Stimulated activated CD8-positive, alpha-beta memory T cell treated with anti-CD3 and anti-CD28 coated beads, Interleukin-15, amount 100 ng/mL, for 4 hours (primary cell): ENCODE measurements around the gene RPL18.
"Not testable (repeated sequence)": the region's sequence is repeated elsewhere in the genome, so short reads cannot be mapped to it uniquely, and the experiment has no call there.

Experiments
- DNase-seq, 2 donors: peaks; one replicate each; pipeline ENCODE4 v3.0.0-alpha.2; 2020; ENCODE audit warnings: low read depth in 2 of 2

The RPL18 gene

GRCh38 chr19:48644839-48645619, 26.1 kb upstream of the RPL18 start:
- DNase-seq: peak in 1 of 2 donors; percentile 46

- no peak for DNase-seq
Measured at GRCh38 chr19:48644355-48644754, 25.4 kb upstream of the RPL18 start.

- no peak for DNase-seq
Measured at GRCh38 chr19:48642862-48643261, 23.9 kb upstream of the RPL18 start.

GRCh38 chr19:48641850-48642249, 22.9 kb upstream of the RPL18 start:
- DNase-seq: no peak

- no peak for DNase-seq
Measured at GRCh38 chr19:48639483-48640375, 20.8 kb upstream of the RPL18 start.

- DNase-seq: no peak
Measured at GRCh38 chr19:48638831-48639381, 19.9 kb upstream of the RPL18 start.

- DNase-seq: peak; percentile 60 to 72
Measured at GRCh38 chr19:48637948-48638830, 19.2 kb upstream of the RPL18 start.

GRCh38 chr19:48637449-48637947, 18.5 kb upstream of the RPL18 start:
- DNase-seq: peak; percentile 98 to 100

- no peak for DNase-seq
Measured at GRCh38 chr19:48636859-48637448, 18.0 kb upstream of the RPL18 start, which contains the start of gene DBP. Gene DBP, minus strand, starts transcription at chr19:48637379. Its CDS starts 385 bp downstream, at chr19:48636994.

- DNase-seq: no peak
Measured at GRCh38 chr19:48635966-48636858, 17.2 kb upstream of the RPL18 start.

GRCh38 chr19:48635263-48635965, 16.4 kb upstream of the RPL18 start:
- DNase-seq: peak; percentile 54 to 57

- DNase-seq: peak; percentile 81 to 85
Measured at GRCh38 chr19:48634424-48635262, 15.7 kb upstream of the RPL18 start.

- no peak for DNase-seq
Measured at GRCh38 chr19:48634036-48634342, 15.0 kb upstream of the RPL18 start.

- no peak for DNase-seq
Measured at GRCh38 chr19:48633148-48634035, 14.4 kb upstream of the RPL18 start.

- DNase-seq: no peak
Measured at GRCh38 chr19:48632692-48633147, 13.7 kb upstream of the RPL18 start.

GRCh38 chr19:48632286-48632685, 13.3 kb upstream of the RPL18 start:
- not testable (repeated sequence) for DNase-seq

GRCh38 chr19:48631225-48631624, 12.2 kb upstream of the RPL18 start:
- DNase-seq: no peak
